NT2/D1 (cell line): ENCODE data around the gene XIRP2.

Source experiments
- SUZ12 ChIP-seq: IDR thresholded peaks from 2 replicates; pipeline ENCODE4 v1.6.1; 2011; ENCODE audit not compliant: insufficient read length, insufficient read depth; ENCODE audit errors: extremely low read depth
- ZNF274 ChIP-seq: IDR thresholded peaks from 2 replicates; pipeline ENCODE4 v1.6.1; 2011; ENCODE audit warnings: mild to moderate bottlenecking, low read depth, low read length

DNA sequence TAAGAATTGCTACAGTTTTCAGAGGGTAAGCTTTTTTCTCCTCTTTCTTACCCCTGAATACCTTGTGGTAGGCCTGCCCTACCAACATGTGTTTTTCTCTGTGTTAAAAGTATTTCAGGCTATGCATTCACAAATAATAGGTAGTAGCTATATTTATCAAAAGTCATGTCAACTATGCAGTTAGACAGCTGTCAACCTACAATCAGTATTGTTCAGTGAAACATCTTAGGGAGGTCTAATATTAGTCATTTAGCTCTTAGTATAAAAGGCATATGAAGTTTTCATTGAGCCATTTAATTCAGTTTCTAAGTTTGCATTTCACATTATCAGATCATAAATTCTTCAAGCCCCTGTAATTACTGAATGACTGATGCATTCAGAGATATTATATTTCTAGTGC, 36.7 kb downstream of the XIRP2 start:
- TF ChIP-seq SUZ12 (no peak), ZNF274 (no peak)
